ENCODE measurements around the gene SERPINE1. TPM values are rescaled to one million over a fixed set of nuclear protein-coding genes. Genes with fewer than 3 reads are reported as not detected.

SERPINE1 gene
- total and polyA plus RNA-seq, 2 of the 13 experiments (the other 11 are each of a cell fraction or from before 2014, with no cell fraction given) = 21.2 to 1,576 TPM

- peak; percentile 57; the same call in 1 of the 2 replicates for TF ChIP-seq THRA (CRISPR knock-in tag; IDR thresholded peaks at IDR 0.05; ENCODE audit: borderline replicate concordance)
- peak; percentile 97 for TF ChIP-seq CEBPB (IDR thresholded peaks at IDR 0.05; ENCODE audit: borderline replicate concordance, low read depth, low read length)
- peak; percentile 46; the same call in 1 of the 2 replicates for TF ChIP-seq ATF3 (CRISPR knock-in tag; IDR thresholded peaks at IDR 0.05)
Measured at GRCh38 chr7:101122933-101123702, 3.8 kb upstream of the SERPINE1 start (continued).

- in situ Hi-C loops (cut with HindIII; ENCODE audit: extremely low pct_ligation_motif_present, low pct_unique_long_range_greater_than_20kb) = no loop called here
- H3K36me3 ChIP-seq (replicated peaks in 1 of 2; ENCODE audit: control insufficient read depth in 1 of 2, insufficient read depth in 2 of 2, low read length in 2 of 2) = peaks cover 0 to 8% of the 10 kb centered on the region in 2 experiments; a peak in 2 of 5 replicates
- WGBS (ENCODE audit: low lambda C conversion rate) = 53% methylated on average over 3 of the region's 3 CpGs
- H3K9ac ChIP-seq (ENCODE audit: insufficient read depth, low read depth, low read length) = peak overlapping the region; percentile 89
- no TSS peak for BruUV-seq (replicated peaks)
- ATAC-seq = no peak
- H3K79me2 ChIP-seq (ENCODE audit: insufficient read depth, low read length) = peaks cover 12% of the 10 kb centered on the region
- H3K27ac ChIP-seq (ENCODE audit: extremely low read length, insufficient read depth, low read length) = peak overlapping the region; percentile 99
- FAIRE-seq = no peak
- intact Hi-C loops (cut with micrococcal nuclease; ENCODE audit: unreplicated experiment) = no loop called here
- no peaks in the 10 kb centered on the region for H3K9me3 ChIP-seq (ENCODE audit: low read length)
- H3K4me3 ChIP-seq (replicated peaks in 1 of 3; ENCODE audit: insufficient read depth in 1 of 3, low read depth in 2 of 3, low read length in 3 of 3) = peak overlapping the region in 2 of 3 experiments; percentile 30 to 68; a peak in 3 of 6 replicates
- H2AFZ ChIP-seq (ENCODE audit: low read length) = no peak overlapping the region
- CTCF ChIA-PET (ENCODE audit: low intra/inter-chr PET ratio, low total read pairs) = no interaction called here
- peak overlapping the region; percentile 94 for H3K4me2 ChIP-seq (ENCODE audit: low read depth, low read length)
- no peak for DNase-seq (ENCODE audit: low spot score)
- peaks cover 17% of the 10 kb centered on the region; the same call in 1 of the 2 replicates for H4K20me1 ChIP-seq (ENCODE audit: insufficient read depth, low read length)
- no peaks in the 10 kb centered on the region; a peak in 1 of 5 replicates for H3K27me3 ChIP-seq (ENCODE audit: control insufficient read depth in 1 of 2, insufficient read depth in 2 of 2, low read length in 2 of 2)
- peaks cover 86% of the 10 kb centered on the region for H3K4me1 ChIP-seq (ENCODE audit: insufficient read depth, low read length)
- POLR2A ChIA-PET = interaction anchor here (0.8 to 4.1 kb wide), 16 partner anchors 11 to 249 kb away, joined by 4 to 68 read pairs (median 18); partner anchors contain the start of genes FIS1, PLOD3, SRRT and TRIM56
- no peak for TF ChIP-seq HINFP (CRISPR knock-in tag; IDR thresholded peaks at IDR 0.05; ENCODE audit: low read depth)
- no peak for TF ChIP-seq ZNF605 (CRISPR knock-in tag; IDR thresholded peaks at IDR 0.05)
- TF ChIP-seq SMAD9 (CRISPR knock-in tag; IDR thresholded peaks at IDR 0.05) = no peak
- TF ChIP-seq STAG1 (CRISPR knock-in tag; IDR thresholded peaks at IDR 0.05) = no peak
- TF ChIP-seq E2F5 (CRISPR knock-in tag; conservative IDR thresholded peaks at IDR 0.05) = no peak
- TF ChIP-seq ZNF577 (CRISPR knock-in tag; IDR thresholded peaks at IDR 0.05; ENCODE audit: borderline replicate concordance, low read depth) = no peak
- TF ChIP-seq KLF9 (CRISPR knock-in tag; IDR thresholded peaks at IDR 0.05; ENCODE audit: low read depth) = no peak
- TF ChIP-seq ATF7 (IDR thresholded peaks at IDR 0.05) = no peak
- no peak for TF ChIP-seq ATF7 (CRISPR knock-in tag; IDR thresholded peaks at IDR 0.05)
- TF ChIP-seq ZNF816 (CRISPR knock-in tag; IDR thresholded peaks at IDR 0.05; ENCODE audit: borderline replicate concordance) = no peak
- no peak for TF ChIP-seq NR1H2 (CRISPR knock-in tag; IDR thresholded peaks at IDR 0.05; ENCODE audit: borderline replicate concordance, low read depth)
- no peak for TF ChIP-seq CERS6 (CRISPR knock-in tag; IDR thresholded peaks at IDR 0.05)
- no peak for TF ChIP-seq ZSCAN22 (CRISPR knock-in tag; IDR thresholded peaks at IDR 0.05)
Measured at GRCh38 chr7:101123703-101124068, 3.2 kb upstream of the SERPINE1 start.

Data from HepG2 (cell line).